MCF 10A (cell line): Measurements from ENCODE around the gene CTR9. TPM values are rescaled to one million over a fixed set of nuclear protein-coding genes. Genes with fewer than 3 reads are reported as not detected.

Experiments used
- BruUV-seq: library from RNA; stranded (reverse); fragments of 400-500 nt; replicated peaks from 2 replicates; lab custom pipeline; 2021; lab: Mats Ljungman, UMichigan
- CTCF ChIA-PET: fragments of 300-600 bp; sonication (Branson Sonifier 250); formaldehyde crosslinking; extraction: SDS; loops from one replicate; lab custom pipeline; 2021; ENCODE audit warnings: antibody characterized with exemption, inconsistent platforms; lab: Yijun Ruan, JAX
- POLR2A ChIA-PET: fragments of 300-600, 350-650 bp; sonication (Branson Sonifier 250); formaldehyde crosslinking; extraction: SDS; loops from one replicate; lab custom pipeline; 2020; ENCODE audit warnings: antibody characterized with exemption, inconsistent platforms; lab: Yijun Ruan, JAX
- DNase-seq: peaks from one replicate; pipeline ENCODE4 v3.0.0-alpha.2; 2018; ENCODE audit not compliant: unreplicated experiment
- H3K27ac Mint-ChIP-seq: one replicate; pipeline ENCODE4 v1.8.0; 2022; ENCODE audit warnings: mild to moderate bottlenecking, low read depth, mixed read lengths; ENCODE audit not compliant: unreplicated experiment
- H3K27me3 Mint-ChIP-seq: one replicate; pipeline ENCODE4 v1.8.0; 2022; ENCODE audit warnings: mixed read lengths; ENCODE audit not compliant: insufficient read depth, unreplicated experiment
- H3K36me3 Mint-ChIP-seq: one replicate; pipeline ENCODE4 v1.8.0; 2022; ENCODE audit warnings: mild to moderate bottlenecking, moderate library complexity, mixed read lengths; ENCODE audit not compliant: insufficient read depth, unreplicated experiment
- H3K4me1 Mint-ChIP-seq: one replicate; pipeline ENCODE4 v1.8.0; 2022; ENCODE audit warnings: mixed read lengths; ENCODE audit not compliant: insufficient read depth, unreplicated experiment
- H3K4me3 Mint-ChIP-seq: one replicate; pipeline ENCODE4 v1.8.0; 2022; ENCODE audit warnings: mild to moderate bottlenecking, moderate library complexity, mixed read lengths; ENCODE audit not compliant: unreplicated experiment
- H3K9me3 Mint-ChIP-seq: one replicate; pipeline ENCODE4 v1.8.0; 2022; ENCODE audit warnings: mixed read lengths; ENCODE audit not compliant: unreplicated experiment
- CTCF ChIP-seq: fragments of 200-600 bp; IDR thresholded peaks from one replicate; pipeline ENCODE4 v1.8.0; 2022; ENCODE audit warnings: antibody characterized with exemption, mild to moderate bottlenecking; ENCODE audit not compliant: unreplicated experiment
- intact Hi-C: fragments of 100-400 bp; cut with micrococcal nuclease; formaldehyde crosslinking; loops from 2 replicates; pipeline ENCODE4 v1.14.1; 2022
- total RNA-seq: library from RNA; stranded (reverse); gene quantifications from 2 replicates; pipeline ENCODE4 v1.2.3, GENCODE V29; 2022

The CTR9 gene
- total RNA-seq, 1 experiment from 2014 or later, result 28.8 TPM

- peak; percentile 88 for DNase-seq
- Mint-ChIP-seq H3K4me1 (peaks cover 8% of the 10 kb centered on the region), H3K4me3 (no peak overlapping the region), H3K36me3 (peaks cover 31% of the 10 kb centered on the region), H3K27me3 (no peaks in the 10 kb centered on the region), H3K27ac (no peak overlapping the region), H3K9me3 (no peaks in the 10 kb centered on the region)
- intact Hi-C loops, result loop anchor here (1.0 to 5.0 kb wide), 5 partner anchors 22 to 995 kb away; no protein-coding TSS in a partner anchor
- no TSS peak for BruUV-seq
- ChIA-PET POLR2A (interaction anchor here (0.6 to 3.1 kb wide), 7 partner anchors 12 to 1582 kb away, joined by 3 to 25 read pairs (median 4); partner anchors contain the start of genes EIF4G2 and ZBED5), CTCF (interaction anchor here (0.6 to 4.3 kb wide), 35 partner anchors 8 to 1067 kb away, joined by 3 to 39 read pairs (median 4); no protein-coding TSS in a partner anchor)
- peak; percentile 96 for TF ChIP-seq CTCF
Measured at GRCh38 chr11:10792385-10793068, 41.5 kb downstream of the CTR9 start.

- no peak for DNase-seq
- H3K27me3 Mint-ChIP-seq, result no peaks in the 10 kb centered on the region
- no peak overlapping the region for H3K4me3 Mint-ChIP-seq
- CTCF ChIA-PET, result interaction anchor here (0.6 to 4.3 kb wide), 20 partner anchors 9 to 1066 kb away, joined by 3 to 39 read pairs (median 4); no protein-coding TSS in a partner anchor
- peaks cover 42% of the 10 kb centered on the region for H3K36me3 Mint-ChIP-seq
- peaks cover 8% of the 10 kb centered on the region for H3K4me1 Mint-ChIP-seq
- no peak overlapping the region for H3K27ac Mint-ChIP-seq
- no TSS peak for BruUV-seq
- intact Hi-C loops, result loop anchor here (1.0 to 5.0 kb wide), 2 partner anchors 474 to 994 kb away; no protein-coding TSS in a partner anchor
- H3K9me3 Mint-ChIP-seq, result no peaks in the 10 kb centered on the region
- no peak for TF ChIP-seq CTCF
- POLR2A ChIA-PET, result interaction anchor here (0.6 to 3.1 kb wide), 5 partner anchors 11 to 958 kb away, joined by 3 to 25 read pairs (median 9); partner anchors contain the start of genes EIF4G2 and ZBED5
Measured at GRCh38 chr11:10793470-10794255, 42.6 kb downstream of the CTR9 start.

GRCh38 chr11:10796191-10796590 lies 45.1 kb downstream of the CTR9 start:
- H3K4me3 Mint-ChIP-seq, result no peak overlapping the region
- no peak overlapping the region for H3K27ac Mint-ChIP-seq
- ChIA-PET POLR2A (interaction anchor here (0.8 to 5.3 kb wide), 6 partner anchors 9 to 229 kb away, joined by 3 to 60 read pairs (median 4); partner anchors contain the start of gene EIF4G2), CTCF (no interaction called here)
- TF ChIP-seq CTCF, result no peak
- H3K4me1 Mint-ChIP-seq, result peaks cover 8% of the 10 kb centered on the region
- BruUV-seq, result no TSS peak
- peaks cover 68% of the 10 kb centered on the region for H3K36me3 Mint-ChIP-seq
- intact Hi-C loops, result no loop called here
- no peaks in the 10 kb centered on the region for H3K27me3 Mint-ChIP-seq
- no peaks in the 10 kb centered on the region for H3K9me3 Mint-ChIP-seq
- no peak for DNase-seq
